Prostate gland (tissue), 2 donors: Measurements from ENCODE around the gene LSG1. TPM values are rescaled to one million over a fixed set of nuclear protein-coding genes. Genes with fewer than 3 reads are reported as not detected.
A peak's percentile ranks its signal among the peaks of the same experiment; 100 is the strongest.

ENCODE experiments used
- DNase-seq: peaks from one replicate; pipeline ENCODE4 v3.0.0-alpha.2; 2019; ENCODE audit warnings: low spot score
- H3K27ac ChIP-seq, 2 donors: fragments of 200-600 bp; sonication (generic); 2 replicates each; pipeline ENCODE4 v1.5.1; 2017 to 2019
- H3K27me3 ChIP-seq: fragments of 200-600 bp; sonication (generic); replicated peaks from 2 replicates; pipeline ENCODE4 v1.5.1; 2019; ENCODE audit not compliant: insufficient read depth
- H3K36me3 ChIP-seq, 2 donors: fragments of 200-600 bp; sonication (generic); 1 replicate in 1 of 2; 2 replicates in 1 of 2; pipeline versions ENCODE4 v1.5.1 to v1.8.1; 2017 to 2019
- H3K4me1 ChIP-seq: fragments of 200-600 bp; sonication (generic); replicated peaks from 2 replicates; pipeline ENCODE4 v1.5.1; 2019
- H3K4me3 ChIP-seq, 2 donors: fragments of 200-600 bp; sonication (generic); 2 replicates each; pipeline ENCODE4 v1.5.1; 2017 to 2019
- H3K9me3 ChIP-seq: fragments of 200-600 bp; sonication (generic); 2 replicates; pipeline ENCODE4 v1.5.1; 2017
- CTCF ChIP-seq, 4 experiments: fragments of 200-600 bp in 2 of 4; fragments of 450-650 bp in 2 of 4; sonication (generic) in 2 of 4; IDR thresholded peaks; 1 replicate in 3 of 4; 2 replicates in 1 of 4; pipeline ENCODE4 v1.5.1; 2016 to 2019; ENCODE audit warnings: antibody characterized with exemption in 4 of 4, mild to moderate bottlenecking in 2 of 4, moderate library complexity in 2 of 4
- POLR2A ChIP-seq: fragments of 450-650 bp; IDR thresholded peaks from one replicate; pipeline ENCODE4 v1.6.1; 2016; ENCODE audit warnings: antibody characterized with exemption, mild to moderate bottlenecking
- POLR2AphosphoS5 ChIP-seq: sonication (generic); formaldehyde crosslinking; IDR thresholded peaks from one replicate; pipeline ENCODE4 v1.6.1; 2017; ENCODE audit warnings: antibody characterized with exemption
- WGBS: methylation state at CpG from one replicate; pipeline ENCODE4 v1.1.5; 2018; 5-methylcytosine and 5-hydroxymethylcytosine counted together
- intact Hi-C: fragments of 100-400 bp; cut with DNase I; formaldehyde crosslinking; loops from one replicate; pipeline ENCODE4 v1.14.2; 2022
- small RNA-seq, 2 donors: library from RNA; depleted of rRNA; stranded (forward); fragments of <200 nt; gene quantifications; one replicate each; pipeline ENCODE3, GENCODE V24; 2016
- total RNA-seq, 2 donors: library from RNA; depleted of rRNA; stranded (reverse); fragments of >200 nt; gene quantifications; one replicate each; pipeline ENCODE4 v1.1.0, GENCODE V29; 2016

LSG1 gene
- total RNA-seq, 2 donors from 2014 or later = 25.9 to 49.6 TPM

GRCh38 chr3:194596906-194597305, 75.1 kb downstream of the LSG1 start:
- Histone ChIP-seq H3K36me3 (no peaks in the 10 kb centered on the region), H3K4me1 (peaks cover 7% of the 10 kb centered on the region), H3K27me3 (no peaks in the 10 kb centered on the region), H3K9me3 (no peaks in the 10 kb centered on the region), H3K27ac (no peak overlapping the region), H3K4me3 (no peak overlapping the region)
- intact Hi-C loops = loop anchor here (10.0 kb wide), 1 partner anchor 262 kb away; no protein-coding TSS in a partner anchor
- TF ChIP-seq POLR2AphosphoS5 (no peak), POLR2A (no peak), CTCF (IDR thresholded peaks at IDR 0.05) (no peak)
- no peak for DNase-seq
- WGBS = 83% methylated on average over 5 of the region's 5 CpGs

GRCh38 chr3:194592798-194593752, 78.9 kb downstream of the LSG1 start:
- TF ChIP-seq POLR2AphosphoS5 = peak; percentile 97
- TF ChIP-seq POLR2A = no peak
- peak in 1 of 4 experiments; percentile 18 for TF ChIP-seq CTCF (IDR thresholded peaks at IDR 0.05)
- H3K9me3 ChIP-seq = no peaks in the 10 kb centered on the region
- DNase-seq = peak; percentile 89
- 61% methylated on average over 10 of the region's 10 CpGs for WGBS
- H3K4me3 ChIP-seq = no peak overlapping the region
- no peaks in the 10 kb centered on the region for H3K27me3 ChIP-seq
- intact Hi-C loops = loop anchor here (10.0 kb wide), 1 partner anchor 258 kb away; no protein-coding TSS in a partner anchor
- no peaks in the 10 kb centered on the region for H3K36me3 ChIP-seq
- H3K27ac ChIP-seq = peak overlapping the region in 1 of 2 donors; percentile 34
- peaks cover 7% of the 10 kb centered on the region for H3K4me1 ChIP-seq

Small RNA genes lying within 50 kb of the gene (small RNA-seq; reads per million reads assigned to genes)
- 0 reads per million in 2 donors for gene AC046143.2

Other genes starting within 250 kb of the LSG1 start
- 10 to 100 TPM; 75.4 to 80.4 TPM for gene ATP13A3, start 185.2 kb downstream of the LSG1 start, total RNA-seq
- gene TMEM44, start 38.8 kb downstream of the LSG1 start, total RNA-seq = 10 to 100 TPM; 11.0 to 11.1 TPM
- 10 to 100 TPM; 39.6 to 93.6 TPM for gene FAM43A, start 13.7 kb upstream of the LSG1 start, total RNA-seq